WI38 (cell line): ENCODE data around the gene MX1.

ENCODE experiments used
- H3K4me3 ChIP-seq: 2 replicates; pipeline ENCODE4 v1.5.1; 2011; ENCODE audit warnings: low read depth, mild to moderate bottlenecking, control low read depth, low read length
- TF ChIP-seq, protein P1 (sequence below): IDR thresholded peaks from 2 replicates; pipeline ENCODE4 v1.5.1; 2012; ENCODE audit warnings: low read depth, mild to moderate bottlenecking, control low read depth, low read length

MX1 gene

DNA sequence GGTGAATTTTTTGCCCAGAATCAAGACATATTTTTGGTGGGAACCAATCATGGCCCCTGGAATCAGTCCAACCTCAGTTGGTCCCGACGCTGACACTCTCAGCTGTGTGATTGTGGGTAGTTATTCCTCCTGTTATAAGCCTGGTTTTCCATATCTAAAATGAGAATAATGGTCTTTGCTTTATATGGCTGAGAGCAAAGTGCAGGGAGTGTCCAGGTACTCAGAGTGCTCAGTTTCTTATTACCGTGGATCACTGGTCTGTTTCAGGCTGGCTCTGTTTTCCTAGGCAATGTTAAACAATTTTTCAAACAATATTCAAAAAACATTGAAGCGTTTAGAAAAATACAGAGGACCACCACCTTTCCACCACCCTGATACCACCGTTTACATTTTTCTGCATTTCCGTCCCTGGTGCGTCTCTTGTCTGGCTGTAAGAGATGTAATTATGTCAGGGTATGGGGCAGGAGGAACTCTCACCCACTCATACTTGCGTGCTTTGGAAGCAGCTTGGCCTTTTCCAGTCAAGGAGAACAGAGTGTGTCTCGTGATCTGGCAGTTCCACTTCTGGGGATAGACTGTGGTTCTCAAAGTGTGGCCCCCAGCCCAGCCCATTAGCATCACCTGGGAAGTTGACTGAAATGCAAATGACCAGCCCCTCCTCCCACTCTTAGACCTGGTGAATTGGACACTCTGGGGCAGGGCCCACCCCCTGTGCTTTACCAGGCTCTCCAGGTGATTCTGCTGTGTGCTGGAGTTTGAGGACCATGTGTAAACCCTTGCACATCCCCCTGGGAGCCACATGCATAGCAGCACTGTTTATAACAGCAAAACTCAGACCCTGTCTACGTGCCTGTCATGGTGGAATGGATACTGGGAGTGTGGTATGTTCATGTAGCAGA, 6.8 kb downstream of the MX1 start:
- H3K4me3 ChIP-seq = no peak overlapping the region
- TF ChIP-seq, protein P1, sequence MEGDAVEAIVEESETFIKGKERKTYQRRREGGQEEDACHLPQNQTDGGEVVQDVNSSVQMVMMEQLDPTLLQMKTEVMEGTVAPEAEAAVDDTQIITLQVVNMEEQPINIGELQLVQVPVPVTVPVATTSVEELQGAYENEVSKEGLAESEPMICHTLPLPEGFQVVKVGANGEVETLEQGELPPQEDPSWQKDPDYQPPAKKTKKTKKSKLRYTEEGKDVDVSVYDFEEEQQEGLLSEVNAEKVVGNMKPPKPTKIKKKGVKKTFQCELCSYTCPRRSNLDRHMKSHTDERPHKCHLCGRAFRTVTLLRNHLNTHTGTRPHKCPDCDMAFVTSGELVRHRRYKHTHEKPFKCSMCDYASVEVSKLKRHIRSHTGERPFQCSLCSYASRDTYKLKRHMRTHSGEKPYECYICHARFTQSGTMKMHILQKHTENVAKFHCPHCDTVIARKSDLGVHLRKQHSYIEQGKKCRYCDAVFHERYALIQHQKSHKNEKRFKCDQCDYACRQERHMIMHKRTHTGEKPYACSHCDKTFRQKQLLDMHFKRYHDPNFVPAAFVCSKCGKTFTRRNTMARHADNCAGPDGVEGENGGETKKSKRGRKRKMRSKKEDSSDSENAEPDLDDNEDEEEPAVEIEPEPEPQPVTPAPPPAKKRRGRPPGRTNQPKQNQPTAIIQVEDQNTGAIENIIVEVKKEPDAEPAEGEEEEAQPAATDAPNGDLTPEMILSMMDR = no peak

DNA sequence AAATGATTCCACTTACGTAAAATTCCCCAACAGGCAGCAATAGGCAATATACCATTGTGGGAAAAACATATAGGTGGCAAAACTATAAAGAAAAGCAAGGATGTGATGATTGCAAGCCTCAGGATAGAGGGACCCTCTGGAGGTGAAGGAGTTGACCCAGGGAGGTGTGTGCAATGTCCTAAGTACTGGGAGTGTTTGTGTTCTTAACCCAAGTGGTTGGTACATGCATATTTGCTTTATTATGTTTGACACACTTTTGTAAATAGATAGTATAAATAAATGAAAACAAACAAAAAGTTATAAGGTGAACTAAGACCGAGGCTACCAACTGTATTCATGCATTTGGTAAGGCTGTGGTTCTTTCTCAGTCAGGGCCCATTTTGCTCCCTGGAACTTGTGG, 7.5 kb downstream of the MX1 start:
- TF ChIP-seq, protein P1 = no peak
- no peak overlapping the region for H3K4me3 ChIP-seq

DNA sequence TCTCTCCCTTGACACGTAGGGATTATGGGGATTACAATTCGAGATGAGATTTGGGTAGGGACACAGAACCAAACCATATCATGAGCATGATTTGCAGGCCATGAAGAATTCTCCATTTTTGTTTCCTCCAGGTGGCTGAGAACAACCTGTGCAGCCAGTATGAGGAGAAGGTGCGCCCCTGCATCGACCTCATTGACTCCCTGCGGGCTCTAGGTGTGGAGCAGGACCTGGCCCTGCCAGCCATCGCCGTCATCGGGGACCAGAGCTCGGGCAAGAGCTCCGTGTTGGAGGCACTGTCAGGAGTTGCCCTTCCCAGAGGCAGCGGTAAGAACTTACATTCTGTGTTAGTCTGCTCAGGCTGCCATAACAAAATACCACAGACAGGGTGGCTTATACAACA, 9.7 kb downstream of the MX1 start:
- TF ChIP-seq, protein P1 = no peak
- no peak overlapping the region for H3K4me3 ChIP-seq

DNA sequence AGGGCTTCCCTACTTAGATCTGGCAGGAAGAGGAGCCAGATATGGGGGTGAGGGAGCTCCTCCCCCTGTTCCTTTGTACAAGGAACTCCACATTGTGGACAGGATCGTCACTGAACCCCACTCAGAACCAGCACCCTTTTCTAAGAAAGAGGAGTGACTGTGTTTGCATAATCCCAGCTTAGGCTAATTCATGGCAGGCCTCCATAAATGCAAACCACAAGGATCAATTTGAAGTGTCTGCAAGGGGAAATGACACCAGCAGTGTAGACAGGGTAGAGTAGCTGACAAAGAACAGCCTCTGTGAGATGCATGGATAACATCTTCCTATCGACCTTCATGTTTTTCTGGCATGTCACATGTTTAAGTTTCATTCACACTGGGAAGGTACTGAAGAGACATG, 11.7 kb downstream of the MX1 start:
- TF ChIP-seq, protein P1 = no peak

DNA sequence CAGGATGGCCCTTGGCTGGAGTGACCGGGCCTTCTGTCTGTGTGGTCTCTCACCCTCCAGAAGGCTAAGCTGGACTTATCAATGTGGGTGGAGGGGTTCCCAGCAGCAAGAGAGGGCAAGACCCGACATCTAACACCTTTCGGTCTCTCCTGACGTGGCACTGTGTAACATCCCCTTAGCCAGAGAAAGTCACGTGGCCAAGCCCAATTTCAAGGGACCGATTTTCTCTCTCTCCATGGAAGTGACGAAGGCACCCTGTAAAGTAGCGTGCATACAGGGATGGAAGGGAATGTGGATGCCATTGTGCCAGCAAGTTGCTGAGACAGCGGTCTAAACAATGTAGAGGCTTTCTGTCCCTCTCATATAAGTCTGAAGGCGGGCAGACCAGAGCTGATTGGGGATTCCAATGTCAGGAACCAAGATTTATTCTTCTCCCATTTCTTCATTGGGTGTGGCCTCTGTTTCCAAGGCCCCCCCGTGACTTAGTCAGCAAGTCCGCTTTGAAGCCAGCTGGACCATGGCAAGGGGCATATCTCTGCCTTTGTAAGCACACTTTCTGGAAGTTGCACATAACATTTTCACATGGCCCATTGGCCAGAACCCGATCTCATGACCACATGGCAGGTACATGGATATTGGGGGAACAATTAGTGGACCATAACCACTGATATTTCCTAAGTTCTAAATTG, 12.5 kb downstream of the MX1 start:
- H3K4me3 ChIP-seq = no peak overlapping the region

More for the DNA sequence above, 11.7 kb downstream of the MX1 start:
- H3K4me3 ChIP-seq = no peak overlapping the region

DNA sequence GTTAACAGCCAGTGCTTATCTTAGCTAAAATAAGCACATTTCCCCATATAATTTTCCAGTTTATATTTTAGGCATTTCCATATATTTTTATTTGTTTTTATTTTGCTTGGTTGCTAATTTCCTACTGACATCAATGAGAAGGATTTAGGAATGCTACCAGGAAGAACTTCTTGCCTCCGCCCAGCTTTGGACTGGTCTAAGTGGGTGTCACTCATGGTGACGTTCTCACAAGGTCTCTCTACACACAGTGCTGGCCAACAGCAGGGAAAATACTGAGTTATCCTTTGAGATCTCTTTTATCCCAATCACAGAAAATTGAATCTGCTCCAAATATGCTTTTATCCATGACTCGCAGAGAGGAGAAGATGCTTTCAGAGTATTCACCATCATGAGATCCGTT, 13.2 kb downstream of the MX1 start:
- TF ChIP-seq, protein P1 = no peak
- no peak overlapping the region for H3K4me3 ChIP-seq

More for the DNA sequence above, 12.5 kb downstream of the MX1 start:
- TF ChIP-seq, protein P1 = no peak

DNA sequence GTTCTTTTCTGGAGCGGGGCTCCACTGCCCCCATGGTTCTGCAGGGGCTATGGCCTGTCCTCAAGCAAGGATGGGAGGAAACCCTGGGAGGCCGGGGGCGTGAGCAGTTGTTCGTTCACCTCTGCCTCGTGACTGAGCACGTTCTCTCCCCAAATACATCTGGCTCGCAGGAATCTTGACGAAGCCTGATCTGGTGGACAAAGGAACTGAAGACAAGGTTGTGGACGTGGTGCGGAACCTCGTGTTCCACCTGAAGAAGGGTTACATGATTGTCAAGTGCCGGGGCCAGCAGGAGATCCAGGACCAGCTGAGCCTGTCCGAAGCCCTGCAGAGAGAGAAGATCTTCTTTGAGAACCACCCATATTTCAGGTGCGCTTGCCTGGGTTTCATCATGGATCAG, 15.5 kb downstream of the MX1 start:
- no peak overlapping the region for H3K4me3 ChIP-seq
- TF ChIP-seq, protein P1 = no peak
